ENCODE measurements around the gene TDRD6. TPM values are rescaled to one million over a fixed set of nuclear protein-coding genes. Genes with fewer than 3 reads are reported as not detected.
"Not testable (repeated sequence)": the region's sequence is repeated elsewhere in the genome, so short reads cannot be mapped to it uniquely, and the experiment has no call there.

TDRD6 gene
- total RNA-seq, 2 donors from 2014 or later: 0.66 to 0.78 TPM

- H3K9me3 ChIP-seq: no peaks in the 10 kb centered on the region
- peaks cover 15% of the 10 kb centered on the region for H3K4me1 ChIP-seq
- H3K36me3 ChIP-seq (replicated peaks in 1 of 2; ENCODE audit: insufficient read depth in 1 of 2, low read depth in 2 of 2): no peaks in the 10 kb centered on the region
- intact Hi-C loops (cut with DNase I): no loop called here
- H3K27me3 ChIP-seq: peaks cover 0 to 7% of the 10 kb centered on the region in 2 donors
- ATAC-seq (no peak), DNase-seq (no peak)
- H3K27ac ChIP-seq: no peak overlapping the region
- TF ChIP-seq POLR2A (IDR thresholded peaks at IDR 0.05) (no peak), CTCF (IDR thresholded peaks at IDR 0.05) (no peak)
- H3K4me3 ChIP-seq: no peak overlapping the region
Measured at GRCh38 chr6:46736906-46737305, 49.2 kb downstream of the TDRD6 start.

- 84 to 100% methylated on average over 2 of the region's 2 CpGs for WGBS, 2 donors
- ATAC-seq: no peak
- TF ChIP-seq CTCF (IDR thresholded peaks at IDR 0.05) (no peak), POLR2A (IDR thresholded peaks at IDR 0.05) (no peak)
- Histone ChIP-seq H3K4me1 (no peaks in the 10 kb centered on the region), H3K9me3 (no peaks in the 10 kb centered on the region), H3K27ac (no peak overlapping the region), H3K27me3 (no peaks in the 10 kb centered on the region), H3K4me3 (no peak overlapping the region), H3K36me3 (replicated peaks in 1 of 2; ENCODE audit: insufficient read depth in 1 of 2, low read depth in 2 of 2) (no peaks in the 10 kb centered on the region)
- no peak for DNase-seq
- intact Hi-C loops (cut with DNase I): no loop called here
Measured at GRCh38 chr6:46741482-46741881, 53.8 kb downstream of the TDRD6 start.

- Histone ChIP-seq H3K4me3 (no peak overlapping the region), H3K4me1 (no peaks in the 10 kb centered on the region), H3K27ac (no peak overlapping the region), H3K36me3 (replicated peaks in 1 of 2; ENCODE audit: insufficient read depth in 1 of 2, low read depth in 2 of 2) (no peaks in the 10 kb centered on the region), H3K9me3 (no peaks in the 10 kb centered on the region), H3K27me3 (no peaks in the 10 kb centered on the region)
- ATAC-seq (no peak), DNase-seq (no peak)
- WGBS, 2 donors: 89 to 90% methylated on average over 4 of the region's 4 CpGs
- intact Hi-C loops (cut with DNase I): no loop called here
- TF ChIP-seq CTCF (IDR thresholded peaks at IDR 0.05) (no peak), POLR2A (IDR thresholded peaks at IDR 0.05) (no peak)
Measured at GRCh38 chr6:46741910-46742309, 54.2 kb downstream of the TDRD6 start.

- Histone ChIP-seq H3K4me1 (no peaks in the 10 kb centered on the region), H3K27ac (no peak overlapping the region), H3K36me3 (replicated peaks in 1 of 2; ENCODE audit: insufficient read depth in 1 of 2, low read depth in 2 of 2) (no peaks in the 10 kb centered on the region), H3K4me3 (no peak overlapping the region), H3K27me3 (no peaks in the 10 kb centered on the region), H3K9me3 (no peaks in the 10 kb centered on the region)
- ATAC-seq (no peak), DNase-seq (no peak)
- 53 to 67% methylated on average over 1 of the region's 1 CpG for WGBS, 2 donors
- TF ChIP-seq POLR2A (IDR thresholded peaks at IDR 0.05) (no peak), CTCF (IDR thresholded peaks at IDR 0.05) (no peak)
- intact Hi-C loops (cut with DNase I): no loop called here
Measured at GRCh38 chr6:46743425-46744158, 55.9 kb downstream of the TDRD6 start.

GRCh38 chr6:46744159-46744725, 56.6 kb downstream of the TDRD6 start:
- H3K27ac ChIP-seq; ATAC-seq; H3K4me1 ChIP-seq; H3K36me3 ChIP-seq (replicated peaks in 1 of 2; ENCODE audit: insufficient read depth in 1 of 2, low read depth in 2 of 2); H3K4me3 ChIP-seq; intact Hi-C loops (cut with DNase I); H3K9me3 ChIP-seq; DNase-seq; H3K27me3 ChIP-seq: not testable (repeated sequence)
- 77 to 78% methylated on average over 3 of the region's 3 CpGs for WGBS, 2 donors
